HG02943 (cell line): ENCODE measurements around the gene FN1.
"Not testable (repeated sequence)": the region's sequence is repeated elsewhere in the genome, so short reads cannot be mapped to it uniquely, and the experiment has no call there.

Source experiments
- ATAC-seq: cut with Tn5 transposase; IDR thresholded peaks from one replicate; pipeline ENCODE4 v1.9.1; 2021; ENCODE audit warnings: mild to moderate bottlenecking, low read depth, moderate library complexity; ENCODE audit not compliant: unreplicated experiment

FN1 gene

DNA sequence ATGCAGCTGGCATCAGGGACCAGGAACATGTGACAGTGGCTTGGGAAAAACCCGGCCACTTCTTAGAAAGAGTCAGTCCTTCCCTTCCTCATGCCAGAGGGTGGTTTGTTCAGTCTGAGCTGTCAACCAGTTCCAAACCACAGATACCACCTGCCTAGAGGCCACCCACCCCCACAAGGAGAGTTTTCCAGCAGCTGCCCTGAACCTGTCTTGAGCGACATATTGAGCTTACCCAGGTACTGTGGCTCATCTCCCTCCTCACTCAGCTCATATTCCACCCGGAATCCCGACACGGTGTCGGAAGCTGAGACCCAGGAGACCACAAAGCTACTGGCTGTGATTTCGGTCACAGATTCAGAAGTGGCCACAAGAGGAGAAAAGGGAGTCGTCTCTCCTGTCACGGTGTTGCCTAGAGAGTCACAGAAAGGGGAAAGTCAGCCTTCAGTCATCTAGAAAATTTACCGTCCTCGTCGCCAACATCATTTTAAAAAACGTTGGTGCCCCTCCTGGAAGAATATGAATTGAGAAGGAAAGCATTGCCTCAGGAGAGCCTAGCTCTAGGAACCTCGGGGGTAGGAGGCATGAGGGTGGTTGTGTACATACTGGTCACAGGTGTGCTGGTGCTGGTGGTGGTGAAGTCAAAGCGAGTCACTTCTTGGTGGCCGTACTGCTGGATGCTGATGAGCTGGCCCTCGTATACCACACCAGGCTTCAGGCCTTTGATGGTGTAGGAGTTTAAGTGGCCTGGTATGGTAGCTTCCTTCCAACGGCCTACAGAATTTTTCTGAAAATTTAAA is 26.3 kb downstream of the FN1 start:
- ATAC-seq, result no peak

DNA sequence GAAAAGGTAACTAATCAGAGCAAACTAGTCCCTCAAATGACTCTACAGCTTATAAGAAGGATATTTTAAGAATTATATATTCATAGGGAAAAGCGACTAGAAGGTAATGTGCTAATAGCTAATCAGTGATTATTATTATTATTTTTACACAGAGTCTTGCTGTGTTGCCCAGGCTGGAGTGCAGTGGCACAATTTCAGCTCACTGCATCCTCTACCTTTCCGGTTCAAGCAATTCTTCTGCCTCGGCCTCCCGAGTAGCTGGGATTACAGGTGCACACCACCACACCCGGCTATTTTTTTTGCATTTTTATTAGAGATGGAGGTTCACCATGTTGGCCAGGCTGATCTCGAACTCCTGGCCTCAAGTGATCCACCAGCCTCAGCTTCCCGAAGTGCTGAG is 27.4 kb downstream of the FN1 start:
- ATAC-seq, result not testable (repeated sequence)

DNA sequence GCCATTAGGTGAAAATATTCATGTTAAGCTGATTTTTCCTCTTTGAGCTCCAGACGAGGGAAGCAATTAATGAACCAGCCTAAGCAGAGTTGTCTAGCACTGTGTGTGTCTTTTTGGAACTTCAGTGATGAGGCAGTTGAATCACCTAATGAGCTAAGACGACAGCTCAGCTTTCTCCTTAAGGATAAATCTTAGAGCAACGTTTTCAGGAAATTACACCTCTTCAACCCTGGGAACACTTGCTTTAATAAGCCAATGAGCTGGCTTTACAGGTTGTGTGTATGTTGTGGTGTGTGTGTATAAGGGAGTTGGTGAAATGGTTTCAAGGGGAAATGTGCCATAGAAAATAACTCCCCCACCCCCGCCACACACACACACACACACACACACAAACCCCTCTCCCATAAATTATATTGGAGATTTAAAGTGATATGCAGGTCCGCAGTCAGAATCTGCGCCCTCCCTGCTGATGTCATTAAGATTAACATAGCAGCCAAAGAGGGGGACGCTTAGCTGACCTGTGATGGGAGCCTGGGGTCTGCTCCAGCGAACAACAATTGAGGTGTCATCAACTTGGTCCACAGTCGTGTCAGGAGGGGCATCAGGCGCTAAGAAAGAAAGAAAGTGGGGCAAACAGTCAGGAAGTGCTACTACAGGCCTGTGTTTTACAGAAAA is 28.1 kb downstream of the FN1 start:
- ATAC-seq, result no peak

DNA sequence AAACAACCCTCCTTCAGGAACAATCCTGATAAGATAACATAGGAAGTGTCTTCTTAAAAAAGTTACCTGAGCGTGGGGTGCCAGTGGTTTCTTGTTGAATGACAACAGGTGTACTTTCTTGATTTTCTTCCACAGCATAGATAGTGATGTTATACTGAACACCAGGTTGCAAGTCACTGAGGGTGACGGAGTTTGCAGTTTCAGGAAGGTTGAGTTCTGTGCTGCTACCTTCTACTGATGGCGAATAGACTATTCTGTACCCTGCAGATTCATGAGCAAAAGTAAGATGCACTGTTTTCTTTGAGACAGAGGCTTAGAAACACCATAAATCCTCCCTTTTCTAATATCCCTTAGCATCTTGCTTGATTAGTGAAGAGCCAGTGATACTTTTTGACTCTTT is 28.8 kb downstream of the FN1 start:
- ATAC-seq, result no peak

DNA sequence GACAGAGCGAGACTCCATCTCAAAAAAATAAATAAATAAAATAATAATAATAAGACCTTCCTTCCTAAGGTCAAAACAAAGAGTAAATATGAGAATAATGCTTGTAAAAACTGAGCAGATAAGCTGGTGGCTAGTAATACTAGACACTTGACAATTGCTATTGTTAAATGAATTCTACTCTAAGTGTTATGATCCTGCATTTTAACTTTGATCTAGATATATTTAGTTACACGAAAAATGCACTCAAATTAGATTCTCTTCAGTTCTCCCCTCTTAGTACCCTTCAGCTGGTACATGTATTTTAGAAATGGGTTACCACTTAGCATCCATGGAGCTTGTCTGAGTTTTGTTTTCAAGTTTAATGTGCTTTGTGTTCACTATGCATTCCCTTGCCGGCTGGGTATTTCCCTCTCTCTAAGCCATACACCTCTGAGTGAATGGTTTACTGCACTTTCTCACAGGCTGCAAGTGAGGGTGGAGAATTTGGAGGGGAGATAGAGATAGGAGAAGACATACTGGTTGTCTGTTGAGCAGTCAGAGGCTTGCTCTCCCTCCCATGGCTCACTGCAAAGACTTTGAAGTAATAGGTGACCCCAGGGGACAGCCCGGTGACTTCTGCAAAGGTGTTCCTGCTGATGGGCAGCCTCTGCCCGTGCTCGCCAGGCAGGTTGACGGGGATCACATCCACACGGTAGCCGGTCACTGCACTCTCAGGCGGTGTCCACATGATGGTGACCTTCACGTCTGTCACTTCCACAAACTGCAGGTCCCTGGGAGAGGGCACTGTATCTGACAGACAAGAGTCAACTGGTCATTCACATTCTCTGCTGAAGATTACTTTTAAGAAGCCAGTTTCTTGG is 29.9 kb downstream of the FN1 start:
- no peak for ATAC-seq

DNA sequence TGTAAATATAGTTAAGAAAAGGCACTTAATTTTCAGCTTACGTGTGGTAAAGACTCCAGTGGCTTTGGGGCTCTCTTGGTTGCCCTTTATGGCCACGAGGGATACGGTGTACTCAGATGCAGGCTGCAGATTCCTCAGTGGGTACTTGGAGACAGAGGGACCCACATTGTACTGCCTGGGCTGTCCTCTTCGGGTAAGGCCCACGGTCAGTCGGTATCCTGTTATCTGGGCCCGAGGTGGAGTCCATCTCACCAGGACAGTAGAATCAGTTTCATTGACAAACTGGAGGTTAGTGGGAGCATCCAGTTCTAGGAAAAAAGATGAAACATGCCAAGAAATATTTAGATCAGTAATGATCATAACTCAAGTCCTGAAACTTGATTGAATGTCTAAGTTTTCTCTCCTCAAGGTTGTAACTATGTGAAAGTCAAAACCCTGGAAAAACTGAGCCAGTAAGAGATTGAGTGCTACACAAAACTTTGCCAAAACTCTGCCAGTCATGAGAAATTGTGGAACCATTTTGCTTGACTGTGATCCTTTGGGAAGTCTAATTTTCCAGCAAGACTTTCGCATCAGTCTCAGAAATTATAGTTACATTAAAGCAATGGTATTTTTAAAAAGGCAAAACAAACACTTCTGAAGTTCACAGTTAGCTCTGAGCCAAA is 31.4 kb downstream of the FN1 start:
- ATAC-seq, result no peak

DNA sequence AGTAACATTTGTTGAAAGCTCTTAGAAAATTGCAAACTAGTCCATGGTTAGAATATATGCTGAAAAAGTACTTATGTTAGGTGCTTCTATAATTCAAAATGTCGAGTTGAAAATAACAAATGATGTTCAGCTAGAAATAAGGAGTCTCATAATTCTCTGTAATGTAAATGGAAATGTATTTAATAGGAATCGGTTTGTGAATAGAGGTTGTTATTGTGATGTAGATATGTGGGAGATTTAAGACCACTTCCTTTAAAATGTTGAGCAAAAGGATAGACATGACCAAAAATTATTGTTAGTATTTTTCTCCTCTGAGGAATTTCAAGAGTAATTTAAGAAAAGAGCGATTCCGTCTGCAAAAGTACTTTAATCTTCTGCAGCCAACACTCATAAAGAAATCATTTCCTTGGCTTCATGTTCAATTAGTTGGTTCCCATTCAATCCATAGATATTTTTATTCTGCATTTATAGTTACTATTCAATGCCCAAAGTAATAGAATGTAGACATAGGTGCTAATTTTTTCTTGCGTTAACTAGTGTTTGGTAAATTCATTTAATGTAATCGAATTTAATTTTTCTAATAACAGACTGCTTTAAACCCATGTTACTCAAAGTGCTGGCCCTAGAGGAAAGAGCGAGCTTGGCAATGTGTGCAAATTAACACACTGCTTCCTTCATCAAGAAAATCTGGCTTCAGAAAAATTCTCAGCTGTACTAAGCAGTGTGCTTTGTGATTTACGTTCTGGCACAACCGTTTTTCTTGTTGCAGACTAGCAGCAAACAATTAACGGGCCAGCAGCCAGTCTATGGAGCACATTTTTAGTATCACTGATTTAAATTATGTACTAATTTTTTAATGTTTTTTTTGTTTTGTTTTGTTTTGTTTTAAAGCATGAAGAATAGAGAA is 32.2 kb downstream of the FN1 start:
- no peak for ATAC-seq

DNA sequence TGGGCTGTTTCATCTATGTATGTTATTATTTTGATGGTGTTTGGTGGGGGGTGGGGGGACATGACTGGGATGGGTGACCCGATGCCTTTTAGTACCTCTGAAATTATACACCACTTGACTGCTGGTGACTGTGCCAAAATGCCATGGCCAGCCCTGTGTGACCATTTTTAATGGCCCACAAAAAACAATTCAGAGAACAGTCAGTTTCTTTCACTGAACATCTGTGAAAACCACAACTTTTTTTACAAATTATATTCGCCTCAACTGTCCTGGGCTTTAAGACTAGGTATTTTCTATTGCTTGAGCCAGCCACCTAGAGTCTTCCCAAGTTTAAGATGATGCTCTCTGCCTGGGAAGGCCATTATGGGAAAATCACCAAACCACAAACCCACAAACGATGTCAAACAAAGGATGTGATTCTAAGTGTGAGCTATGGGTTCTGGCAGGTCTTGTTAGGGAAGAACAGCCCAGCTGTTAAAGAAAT is 33.9 kb downstream of the FN1 start:
- ATAC-seq, result no peak

DNA sequence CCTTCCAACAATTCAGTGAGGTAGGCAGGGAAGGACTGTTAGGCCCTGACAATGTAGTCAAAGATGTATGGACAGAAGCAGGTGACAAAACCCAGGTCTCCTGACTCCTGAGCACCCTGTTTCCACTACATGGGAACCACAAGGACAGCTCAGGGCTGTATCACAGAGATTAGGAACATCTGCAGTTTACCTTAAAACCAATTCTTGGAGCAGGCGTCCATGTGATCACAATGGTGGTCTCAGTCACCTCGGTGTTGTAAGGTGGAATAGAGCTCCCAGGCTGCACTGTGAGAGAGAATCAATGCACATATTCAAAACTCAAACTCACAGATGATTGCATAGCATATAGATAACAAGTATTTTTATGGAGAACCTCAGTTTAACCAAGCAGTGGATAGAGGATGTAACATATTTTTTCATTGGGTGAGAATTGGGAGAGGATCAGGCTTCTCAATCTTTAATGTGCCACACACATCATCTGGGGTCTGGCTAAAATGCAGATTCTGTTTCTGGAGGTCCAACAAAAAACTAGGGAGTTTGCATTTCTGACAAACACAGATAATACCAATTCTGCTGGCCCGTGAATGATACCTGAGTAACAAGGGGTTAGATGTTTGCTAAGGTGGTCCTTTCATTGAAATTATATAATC is 36.7 kb downstream of the FN1 start:
- ATAC-seq, result no peak

DNA sequence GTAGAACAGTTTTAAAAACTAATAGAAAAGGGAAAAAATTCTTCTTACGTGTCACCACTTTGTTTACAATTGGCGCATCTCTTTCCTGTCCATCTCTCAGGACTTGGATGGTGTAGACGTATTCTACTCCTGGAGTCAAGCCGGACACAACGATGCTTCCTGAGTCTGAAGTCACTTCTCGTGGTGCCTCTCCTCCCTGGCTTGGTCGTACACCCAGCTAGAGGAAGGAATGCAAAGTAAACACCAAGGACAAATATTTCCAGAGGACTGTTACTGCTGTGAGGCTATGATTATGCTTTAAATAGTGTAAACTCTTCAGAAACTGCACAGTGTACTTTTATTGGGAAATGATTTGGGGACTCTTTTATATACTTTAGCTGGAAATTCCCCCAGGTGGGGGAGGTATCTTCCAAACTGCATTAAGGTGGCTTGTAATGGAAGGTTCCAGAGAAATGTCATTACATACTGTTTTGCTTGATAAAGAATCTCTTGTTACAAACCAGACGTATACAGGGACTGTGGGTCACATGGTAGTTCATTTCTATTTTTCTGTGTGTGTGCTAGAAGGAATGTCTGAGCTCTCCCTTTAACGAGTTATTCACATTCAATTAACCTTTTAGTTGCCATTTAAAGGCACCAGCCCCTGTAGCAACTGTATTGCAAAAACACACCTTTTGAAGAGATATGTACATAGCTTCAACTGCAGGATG is 38.1 kb downstream of the FN1 start:
- no peak for ATAC-seq

DNA sequence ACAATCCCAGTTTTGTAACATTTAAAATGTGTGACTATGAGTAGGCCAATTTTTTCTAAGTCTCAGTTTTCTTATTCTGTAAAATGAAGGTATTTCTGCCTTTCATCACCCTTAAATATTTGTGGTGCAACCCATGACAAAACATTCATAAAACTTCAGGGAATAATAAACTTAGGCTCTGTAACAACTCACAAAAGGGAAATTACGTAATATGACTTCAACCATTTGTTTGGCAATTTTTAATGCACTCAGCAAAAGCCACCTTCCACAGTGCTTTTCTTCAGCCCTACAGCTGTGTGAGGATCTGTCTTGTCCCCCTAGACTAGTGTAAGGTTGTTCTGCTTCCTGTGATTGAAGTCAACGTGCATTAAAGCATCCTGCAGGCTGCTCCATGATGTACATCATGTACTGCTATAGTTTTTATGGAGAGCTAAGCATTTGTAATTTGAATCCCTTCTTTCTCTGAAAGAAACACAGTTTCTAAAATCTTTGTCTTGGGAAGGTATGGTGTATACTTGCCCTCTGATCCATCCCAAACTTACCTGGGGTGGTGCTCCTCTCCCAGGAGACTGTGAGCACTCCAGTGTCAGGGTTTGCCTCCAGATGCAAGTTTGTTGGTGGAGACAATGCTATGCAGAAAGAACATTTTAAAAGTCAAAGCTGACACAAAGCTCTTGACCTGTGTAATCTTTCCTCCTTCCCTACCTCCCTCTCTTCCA is 39.1 kb downstream of the FN1 start:
- ATAC-seq, result no peak

DNA sequence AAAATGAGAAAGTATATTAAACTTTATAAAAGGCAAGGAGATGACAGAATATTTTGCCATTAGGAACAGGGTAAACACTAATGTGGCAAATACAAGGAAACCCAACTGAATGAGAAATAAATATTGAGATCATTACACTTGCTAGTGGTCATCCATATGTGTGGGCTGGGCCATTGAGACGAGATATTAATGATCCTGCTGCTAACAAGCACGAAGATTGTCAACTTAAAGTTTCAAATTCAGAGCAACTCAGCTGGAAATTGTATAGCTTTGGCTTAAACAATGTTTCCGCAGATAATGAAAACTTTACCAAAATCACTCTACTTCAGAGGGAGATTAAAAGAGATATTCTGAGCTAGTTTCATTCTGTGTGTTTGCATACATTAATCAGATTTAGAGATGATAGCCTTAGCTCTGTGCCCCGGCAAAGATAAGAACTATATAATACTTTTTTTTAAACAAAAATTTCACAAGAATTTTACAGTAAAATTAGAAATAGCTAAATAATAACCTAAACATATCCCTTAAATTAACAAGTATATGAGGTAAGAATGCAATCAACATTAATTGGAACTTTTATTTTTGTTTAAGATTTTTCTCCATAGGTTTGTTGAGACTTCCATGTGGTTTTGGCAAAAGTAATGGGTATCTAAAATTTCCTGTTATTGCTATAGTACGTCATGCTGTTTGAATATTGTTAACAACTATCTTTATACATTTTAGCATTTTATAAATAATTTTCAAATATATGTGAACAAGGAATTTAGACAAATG is 40.0 kb downstream of the FN1 start:
- ATAC-seq, result no peak

DNA sequence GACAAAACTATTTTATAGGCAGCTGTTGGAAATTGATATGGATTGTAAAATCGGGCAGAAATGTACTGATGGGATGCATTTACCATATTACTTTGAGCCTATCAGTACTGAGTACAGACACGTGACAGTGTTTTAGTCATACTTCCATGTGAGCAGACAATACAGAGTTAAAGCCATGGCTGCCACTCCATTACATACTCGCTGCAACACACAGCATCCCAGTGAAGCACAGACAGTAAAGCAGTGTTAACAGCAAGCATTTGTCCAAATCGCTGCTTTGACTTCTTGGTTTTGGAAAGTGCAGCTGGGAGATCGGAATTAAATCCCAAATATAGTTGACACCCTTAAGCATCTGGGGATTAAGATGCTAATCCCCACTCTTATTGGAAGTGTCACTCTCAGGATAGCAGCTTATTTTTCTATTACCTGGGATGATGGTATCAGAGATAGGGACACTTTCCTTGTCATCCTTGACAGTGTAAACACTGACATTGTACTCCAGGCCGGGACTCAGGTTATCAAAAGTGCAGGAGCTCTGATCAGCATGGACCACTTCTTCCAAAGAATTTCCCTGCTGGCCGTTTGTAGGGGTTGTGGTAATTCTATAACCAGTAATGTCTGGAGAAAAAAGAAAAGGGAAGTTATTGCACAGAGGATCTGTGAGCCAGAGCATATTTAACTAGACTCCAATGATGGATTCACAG is 41.6 kb downstream of the FN1 start:
- ATAC-seq, result no peak

DNA sequence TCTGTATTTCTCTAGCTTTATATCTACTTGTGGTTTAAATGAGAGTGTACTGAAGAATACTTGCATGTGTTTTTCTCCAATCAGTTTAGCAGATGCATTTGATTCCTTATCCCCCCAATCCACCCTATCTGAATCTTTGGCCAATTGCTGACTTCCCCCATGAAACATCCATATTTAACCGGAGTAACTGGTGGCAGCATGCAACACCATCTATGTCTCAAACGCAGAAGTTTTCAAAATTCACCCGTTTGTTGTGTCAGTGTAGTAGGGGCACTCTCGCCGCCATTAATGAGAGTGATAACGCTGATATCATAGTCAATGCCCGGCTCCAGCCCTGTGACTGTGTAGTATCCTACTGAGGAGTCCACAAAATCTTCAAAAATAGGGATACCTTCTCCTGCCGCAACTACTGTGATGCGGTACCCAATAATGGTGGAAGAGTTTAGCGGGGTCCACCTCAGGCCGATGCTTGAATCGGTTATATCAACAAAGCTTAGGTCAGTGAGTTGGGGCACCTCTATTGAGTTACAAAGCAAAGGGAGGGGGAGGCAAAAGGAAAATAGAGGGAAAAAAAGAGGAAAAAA is 43.1 kb downstream of the FN1 start:
- ATAC-seq, result no peak

DNA sequence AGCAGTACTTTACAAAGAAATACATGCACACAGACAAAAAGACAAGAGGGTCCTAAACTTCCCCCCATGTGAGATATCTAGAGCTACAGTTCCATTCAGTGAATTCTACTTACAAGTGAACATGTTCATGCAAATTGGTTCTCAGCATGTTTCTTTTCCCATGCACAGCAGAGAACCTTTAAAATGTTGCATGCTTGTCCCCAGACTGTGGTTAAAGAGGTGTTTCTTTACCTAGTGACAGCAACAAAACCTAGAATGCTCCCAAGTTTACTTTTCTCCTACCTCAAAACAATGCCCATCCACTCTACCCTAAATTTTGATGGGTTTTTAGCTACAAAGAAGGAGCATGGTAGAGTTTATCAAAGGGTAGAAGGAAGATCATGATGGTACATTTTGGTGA is 43.7 kb downstream of the FN1 start:
- no peak for ATAC-seq

DNA sequence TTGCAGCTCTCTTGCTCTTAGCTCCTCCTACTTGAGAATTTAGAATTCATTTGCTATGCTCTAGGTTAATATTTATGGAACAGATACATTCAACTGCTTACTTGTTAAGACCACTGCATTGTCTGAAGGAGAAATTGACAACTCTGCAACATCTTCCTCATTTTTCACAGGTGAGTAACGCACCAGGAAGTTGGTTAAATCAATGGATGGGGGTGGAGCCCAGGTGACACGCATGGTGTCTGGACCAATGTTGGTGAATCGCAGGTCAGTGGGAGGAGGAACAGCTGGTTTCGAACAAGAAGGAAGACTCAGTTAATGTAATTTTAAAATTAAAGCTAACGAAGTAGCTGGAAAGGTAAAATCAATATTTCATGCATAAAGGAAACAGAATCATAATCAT is 44.3 kb downstream of the FN1 start:
- no peak for ATAC-seq
